ENCODE measurements around the gene DLG2. TPM values are rescaled to one million over a fixed set of nuclear protein-coding genes. Genes with fewer than 3 reads are reported as not detected.

DLG2 gene
- total and polyA plus RNA-seq, 9 donors, result 2.5 to 20.7 (median 12.0) TPM

DNA sequence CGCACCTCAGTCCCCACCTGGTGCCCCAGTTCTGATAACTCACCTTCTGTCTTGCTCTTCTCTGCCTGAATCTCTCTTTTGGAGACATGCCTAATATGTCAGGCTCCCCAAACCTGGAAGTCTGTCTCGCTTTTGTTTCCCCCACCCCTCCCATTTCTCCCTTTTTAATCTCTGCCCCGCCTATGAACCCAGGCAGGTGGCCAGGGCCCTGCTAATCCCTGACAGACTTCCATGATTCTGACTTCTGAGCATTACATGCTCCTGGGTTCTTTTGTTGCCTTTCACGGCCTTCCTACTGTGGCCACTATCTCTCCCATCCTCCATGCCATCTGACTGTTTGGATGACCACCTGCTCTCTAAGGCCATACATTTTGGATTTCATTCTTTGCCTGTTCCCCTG lies 1220.1 kb downstream of the DLG2 start:
- Histone ChIP-seq H3K4me3 (no peak overlapping the region), H3K27ac (no peak overlapping the region), H3K36me3 (no peaks in the 10 kb centered on the region), H3K4me1 (ENCODE audit: insufficient read depth) (no peaks in the 10 kb centered on the region), H3K27me3 (no peaks in the 10 kb centered on the region), H3K9me3 (no peaks in the 10 kb centered on the region)
- 85 to 91% (median 89%) methylated on average over 4 of the region's 4 CpGs for WGBS, 3 donors
- intact Hi-C loops (cut with DNase I), result no loop called here
- DNase-seq, result no peak
- TF ChIP-seq EP300 (IDR thresholded peaks at IDR 0.05), result no peak
- no peak for TF ChIP-seq POLR2A (IDR thresholded peaks at IDR 0.05)
- TF ChIP-seq, protein P1, sequence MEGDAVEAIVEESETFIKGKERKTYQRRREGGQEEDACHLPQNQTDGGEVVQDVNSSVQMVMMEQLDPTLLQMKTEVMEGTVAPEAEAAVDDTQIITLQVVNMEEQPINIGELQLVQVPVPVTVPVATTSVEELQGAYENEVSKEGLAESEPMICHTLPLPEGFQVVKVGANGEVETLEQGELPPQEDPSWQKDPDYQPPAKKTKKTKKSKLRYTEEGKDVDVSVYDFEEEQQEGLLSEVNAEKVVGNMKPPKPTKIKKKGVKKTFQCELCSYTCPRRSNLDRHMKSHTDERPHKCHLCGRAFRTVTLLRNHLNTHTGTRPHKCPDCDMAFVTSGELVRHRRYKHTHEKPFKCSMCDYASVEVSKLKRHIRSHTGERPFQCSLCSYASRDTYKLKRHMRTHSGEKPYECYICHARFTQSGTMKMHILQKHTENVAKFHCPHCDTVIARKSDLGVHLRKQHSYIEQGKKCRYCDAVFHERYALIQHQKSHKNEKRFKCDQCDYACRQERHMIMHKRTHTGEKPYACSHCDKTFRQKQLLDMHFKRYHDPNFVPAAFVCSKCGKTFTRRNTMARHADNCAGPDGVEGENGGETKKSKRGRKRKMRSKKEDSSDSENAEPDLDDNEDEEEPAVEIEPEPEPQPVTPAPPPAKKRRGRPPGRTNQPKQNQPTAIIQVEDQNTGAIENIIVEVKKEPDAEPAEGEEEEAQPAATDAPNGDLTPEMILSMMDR (IDR thresholded peaks at IDR 0.05), result no peak

DNA sequence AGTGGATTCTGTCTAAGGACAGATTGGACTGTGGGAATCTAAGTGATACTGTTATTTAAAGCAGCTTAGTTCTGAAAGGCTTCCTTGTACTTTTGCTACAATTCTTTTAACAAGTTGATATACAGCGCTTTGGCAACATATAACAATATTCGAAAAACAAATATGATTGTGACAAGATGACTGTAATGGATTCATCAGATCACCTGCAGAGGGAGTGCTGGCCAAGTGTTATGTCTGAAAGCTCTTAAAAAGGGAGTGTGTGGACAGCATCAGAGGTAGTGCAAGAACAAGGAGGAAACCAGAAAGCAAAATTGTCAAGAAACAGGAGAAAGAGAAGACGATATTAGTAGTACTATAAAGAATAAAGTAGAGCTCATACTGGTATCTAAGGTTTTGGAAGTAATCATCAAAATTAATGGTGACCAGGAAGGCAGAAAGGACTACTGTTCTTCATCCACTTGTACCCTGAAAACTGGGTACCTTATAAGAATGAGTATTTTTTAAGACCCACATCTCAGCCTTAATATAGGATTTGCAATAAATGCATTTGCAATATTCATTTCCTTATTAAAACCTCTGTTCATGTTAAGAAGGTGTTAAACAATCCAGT lies 1229.0 kb downstream of the DLG2 start:
- 58 to 67% (median 63%) methylated on average over 3 of the region's 3 CpGs for WGBS, 3 donors
- H3K36me3 ChIP-seq, result no peaks in the 10 kb centered on the region
- intact Hi-C loops (cut with DNase I), result no loop called here
- H3K27ac ChIP-seq, result no peak overlapping the region
- DNase-seq, result no peak
- H3K27me3 ChIP-seq, result no peaks in the 10 kb centered on the region
- no peak overlapping the region for H3K4me3 ChIP-seq
- TF ChIP-seq, protein P1 (IDR thresholded peaks at IDR 0.05), result no peak
- TF ChIP-seq EP300 (IDR thresholded peaks at IDR 0.05), result no peak
- no peak for TF ChIP-seq POLR2A (IDR thresholded peaks at IDR 0.05)
- no peaks in the 10 kb centered on the region for H3K4me1 ChIP-seq (ENCODE audit: insufficient read depth)
- H3K9me3 ChIP-seq, result no peaks in the 10 kb centered on the region

DNA sequence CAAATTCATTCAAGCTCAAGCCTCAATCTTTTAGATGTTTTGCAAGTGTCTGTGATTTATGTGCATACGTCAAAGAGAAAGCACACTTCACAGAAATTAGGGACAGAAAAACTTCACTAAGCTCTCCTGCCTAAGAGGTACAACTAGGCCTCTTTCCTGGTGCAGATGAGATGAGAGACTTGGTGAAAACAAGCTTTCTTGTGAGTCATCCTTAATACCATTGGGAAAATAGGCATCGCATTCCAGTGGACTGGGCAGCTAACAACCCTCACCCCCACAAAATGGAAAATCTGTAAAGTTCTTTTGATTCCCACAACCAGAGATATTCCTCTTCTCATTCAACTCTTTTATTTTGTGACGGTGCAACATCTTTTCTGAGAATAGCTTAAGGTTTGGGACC lies 1230.6 kb downstream of the DLG2 start:
- intact Hi-C loops (cut with DNase I), result no loop called here
- no peaks in the 10 kb centered on the region for H3K4me1 ChIP-seq (ENCODE audit: insufficient read depth)
- WGBS, 3 donors, result 92 to 94% (median 93%) methylated on average over 3 of the region's 3 CpGs

DNA sequence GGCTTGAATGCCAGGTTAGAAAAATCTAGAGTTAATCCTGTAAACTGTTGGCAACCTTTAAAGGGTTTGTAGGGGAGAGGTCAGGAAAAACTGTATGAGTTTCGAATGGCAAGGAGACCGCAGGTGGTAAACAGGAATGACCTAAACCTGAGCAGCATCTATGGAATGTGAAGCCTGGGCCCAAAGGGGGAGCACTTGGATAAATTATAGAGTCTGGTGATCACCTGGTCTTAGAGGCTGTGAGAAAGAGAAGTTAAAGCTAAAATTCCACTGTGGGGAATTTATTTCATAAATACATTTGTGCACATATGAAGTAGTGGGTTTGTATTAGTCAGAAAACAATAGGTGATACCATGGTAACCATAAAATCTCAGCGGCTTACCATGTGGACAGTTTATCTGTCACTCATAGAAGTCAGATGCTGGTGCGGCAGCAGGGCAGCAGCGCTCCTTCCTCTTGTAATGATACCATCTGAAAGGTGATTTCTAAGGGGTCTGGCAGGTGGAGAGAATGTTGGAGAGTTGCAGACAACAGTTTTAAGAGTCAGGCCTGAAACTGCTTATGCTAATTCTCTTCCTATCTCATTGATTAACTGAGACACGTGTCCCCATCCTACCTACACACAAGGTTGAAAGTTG lies 1236.6 kb downstream of the DLG2 start:
- WGBS, 3 donors, result 87 to 90% (median 88%) methylated on average over 6 of the region's 6 CpGs
- TF ChIP-seq EP300 (IDR thresholded peaks at IDR 0.05) (no peak), POLR2A (IDR thresholded peaks at IDR 0.05) (no peak)
- TF ChIP-seq, protein P1 (IDR thresholded peaks at IDR 0.05), result no peak

More for the DNA sequence above, 1230.6 kb downstream of the DLG2 start:
- no peak for TF ChIP-seq EP300 (IDR thresholded peaks at IDR 0.05)
- TF ChIP-seq POLR2A (IDR thresholded peaks at IDR 0.05), result no peak
- TF ChIP-seq, protein P1 (IDR thresholded peaks at IDR 0.05), result no peak
- Histone ChIP-seq H3K36me3 (no peaks in the 10 kb centered on the region), H3K27ac (no peak overlapping the region), H3K9me3 (no peaks in the 10 kb centered on the region), H3K4me3 (no peak overlapping the region), H3K27me3 (no peaks in the 10 kb centered on the region)
- DNase-seq, result no peak

More for the DNA sequence above, 1236.6 kb downstream of the DLG2 start:
- Histone ChIP-seq H3K27ac (no peak overlapping the region), H3K9me3 (no peaks in the 10 kb centered on the region), H3K4me3 (no peak overlapping the region), H3K27me3 (no peaks in the 10 kb centered on the region), H3K36me3 (no peaks in the 10 kb centered on the region), H3K4me1 (ENCODE audit: insufficient read depth) (no peaks in the 10 kb centered on the region)
- DNase-seq, result no peak
- intact Hi-C loops (cut with DNase I), result no loop called here

Measured in ovary (tissue), 9 donors.